KBM-7 (cell line): ENCODE results near the gene TMEM17.

Experiments used
- DNase-seq: peaks from one replicate; pipeline ENCODE4 v3.0.0-alpha.2; 2015
- in situ Hi-C: fragments of 300-500 bp; cut with MboI; formaldehyde crosslinking; loops from 2 replicates; pipeline ENCODE4 v1.14.3; 2020; ENCODE audit warnings: low sequenced_read_pairs, low pct_unique_long_range_greater_than_20kb, mixed read lengths

TMEM17 gene

DNA sequence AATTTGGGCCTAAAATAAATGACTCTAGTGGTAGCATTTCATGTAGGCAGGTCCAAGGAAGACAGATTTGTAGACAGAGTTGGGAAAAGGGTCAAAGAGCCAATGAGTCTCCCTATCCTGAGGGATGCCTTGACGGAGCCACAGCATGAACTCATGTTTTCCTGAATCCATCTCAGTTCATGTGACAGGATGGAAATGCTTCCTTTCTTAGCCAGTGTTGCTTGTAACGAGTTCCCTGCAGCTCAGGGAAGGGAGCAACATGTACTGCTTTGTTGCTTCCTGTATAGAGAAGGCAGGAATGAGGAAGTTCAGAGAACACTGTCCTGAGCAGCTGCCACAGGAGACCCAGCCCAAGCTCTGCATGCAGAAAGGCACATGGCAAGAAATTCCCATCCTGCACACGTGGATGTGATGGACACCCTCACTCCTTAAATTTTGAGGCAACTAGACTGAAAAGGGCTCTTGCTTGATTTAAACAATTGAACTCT, 27.9 kb downstream of the TMEM17 start:
- peak; percentile 85 for DNase-seq
- in situ Hi-C loops, result no loop called here

- in situ Hi-C loops, result no loop called here
- DNase-seq, result no peak
Observed at GRCh38 chr2:62477573-62477972, 28.4 kb downstream of the TMEM17 start.

DNA sequence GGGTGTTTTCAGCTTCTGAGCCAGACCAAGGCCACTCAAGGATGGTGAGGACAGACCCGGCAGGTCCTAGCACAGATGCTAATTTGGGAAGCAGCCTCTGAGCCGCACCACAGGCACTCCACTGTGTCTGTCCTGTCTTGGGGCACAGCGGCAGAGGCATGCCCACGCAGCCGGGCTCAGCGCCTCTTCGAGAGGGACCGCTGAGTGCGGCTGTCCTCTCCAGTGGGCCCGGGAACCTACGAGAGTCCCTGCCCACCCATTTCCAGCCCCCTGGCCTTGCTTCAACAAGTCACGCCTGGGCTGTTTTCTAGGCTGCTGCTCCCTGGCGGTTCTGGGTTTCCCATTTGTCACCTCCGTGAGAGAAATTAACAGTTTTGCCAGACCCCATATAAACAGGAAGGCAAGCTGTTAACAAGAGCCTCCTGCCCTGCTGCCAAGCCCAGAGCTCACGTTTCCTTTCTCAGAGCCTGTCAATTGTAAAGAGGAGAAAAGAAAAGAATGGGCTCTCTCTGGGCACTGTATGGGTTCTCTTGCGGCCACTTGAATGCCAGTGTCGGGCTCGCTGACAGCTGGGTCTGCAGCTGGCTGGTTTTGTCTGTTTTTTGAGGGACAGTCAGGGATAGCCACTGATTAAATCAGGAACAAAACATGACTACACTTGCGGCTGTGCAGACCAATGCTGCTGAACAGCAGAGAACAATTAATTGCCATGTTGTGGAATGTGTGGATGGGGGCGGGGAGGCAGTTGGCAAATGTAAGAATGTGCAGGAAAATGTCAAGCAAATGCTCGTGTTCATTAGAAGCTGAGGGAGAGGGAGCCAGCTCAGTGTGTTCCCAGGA, 30.6 kb downstream of the TMEM17 start:
- peak; percentile 55 for DNase-seq
- in situ Hi-C loops, result no loop called here

DNA sequence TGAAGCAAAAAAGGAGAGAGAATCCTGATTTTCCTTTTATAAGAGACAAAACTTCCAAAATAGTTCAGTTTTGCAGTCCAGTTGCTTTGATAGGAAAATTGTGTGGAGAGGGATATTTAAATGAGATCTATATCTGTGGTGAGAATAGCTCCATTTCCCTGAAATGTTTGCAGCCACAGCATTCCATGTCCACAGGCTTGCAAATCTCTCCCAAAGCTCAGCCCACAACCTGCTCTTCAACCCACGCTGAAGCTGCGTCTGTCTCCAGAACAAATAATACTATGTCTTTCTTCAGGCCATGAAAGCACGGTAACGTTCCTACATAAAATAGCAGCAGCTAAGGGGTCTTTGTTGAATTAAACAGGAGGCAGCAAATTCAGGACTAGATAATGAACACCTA, 31.8 kb downstream of the TMEM17 start:
- in situ Hi-C loops, result loop anchor here (25.0 kb wide), 1 partner anchor 288 kb away; no protein-coding TSS in a partner anchor

GRCh38 chr2:62473246-62473827, 32.7 kb downstream of the TMEM17 start:
- in situ Hi-C loops, result loop anchor here (25.0 kb wide), 1 partner anchor 289 kb away; no protein-coding TSS in a partner anchor
- DNase-seq, result no peak

More for the DNA sequence above, 31.8 kb downstream of the TMEM17 start:
- no peak for DNase-seq

DNA sequence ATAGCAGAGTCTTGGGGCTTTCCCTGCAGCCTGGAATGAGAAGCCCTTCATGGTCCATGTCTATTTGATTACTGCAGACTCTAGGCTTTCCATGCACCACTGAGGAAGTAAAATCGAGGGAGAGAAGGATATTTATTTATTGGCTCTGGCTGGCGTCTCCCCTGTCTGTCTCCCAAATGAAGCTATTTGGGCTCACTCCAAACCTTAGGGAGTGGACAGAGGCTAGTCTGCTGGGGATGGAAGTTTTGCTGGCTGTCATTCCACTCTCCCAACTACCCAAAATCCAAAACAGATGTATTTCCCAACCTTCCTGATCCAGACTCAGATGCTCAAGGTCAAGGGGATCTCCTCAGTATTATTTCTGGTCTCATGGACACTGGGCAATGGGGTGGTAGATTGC, 33.7 kb downstream of the TMEM17 start:
- no peak for DNase-seq
- in situ Hi-C loops, result loop anchor here (25.0 kb wide), 1 partner anchor 290 kb away; no protein-coding TSS in a partner anchor

- DNase-seq, result no peak
- in situ Hi-C loops, result loop anchor here (25.0 kb wide), 1 partner anchor 290 kb away; no protein-coding TSS in a partner anchor
Observed at GRCh38 chr2:62471816-62472215, 34.2 kb downstream of the TMEM17 start.

- in situ Hi-C loops, result loop anchor here (25.0 kb wide), 1 partner anchor 291 kb away; no protein-coding TSS in a partner anchor
- no peak for DNase-seq
Observed at GRCh38 chr2:62471404-62471803, 34.6 kb downstream of the TMEM17 start.

GRCh38 chr2:62469548-62469947, 36.4 kb downstream of the TMEM17 start:
- DNase-seq, result no peak
- in situ Hi-C loops, result loop anchor here (25.0 kb wide), 1 partner anchor 293 kb away; no protein-coding TSS in a partner anchor

DNA sequence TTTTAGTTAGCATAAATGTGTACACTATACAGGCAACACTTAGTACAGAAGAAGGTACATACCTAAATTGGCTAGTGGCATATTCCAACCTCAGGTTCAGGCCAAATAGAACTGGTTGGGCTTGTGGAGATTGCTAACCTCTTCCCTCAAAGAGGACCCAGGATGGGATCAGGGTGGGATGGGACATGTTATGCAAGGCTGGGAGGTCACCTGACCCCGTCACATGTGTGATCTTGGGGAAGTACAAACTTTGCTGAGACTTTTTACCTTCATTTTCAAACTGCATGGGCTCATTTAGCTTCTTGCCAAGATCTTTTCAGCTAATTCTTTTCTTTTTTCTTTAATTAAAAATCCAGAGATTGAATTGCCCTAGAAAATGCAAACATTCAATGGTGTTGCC, 36.9 kb downstream of the TMEM17 start:
- no peak for DNase-seq
- in situ Hi-C loops, result loop anchor here (25.0 kb wide), 1 partner anchor 293 kb away; no protein-coding TSS in a partner anchor

- no peak for DNase-seq
- in situ Hi-C loops, result loop anchor here (25.0 kb wide), 1 partner anchor 295 kb away; no protein-coding TSS in a partner anchor
Observed at GRCh38 chr2:62467475-62468321, 38.3 kb downstream of the TMEM17 start.

DNA sequence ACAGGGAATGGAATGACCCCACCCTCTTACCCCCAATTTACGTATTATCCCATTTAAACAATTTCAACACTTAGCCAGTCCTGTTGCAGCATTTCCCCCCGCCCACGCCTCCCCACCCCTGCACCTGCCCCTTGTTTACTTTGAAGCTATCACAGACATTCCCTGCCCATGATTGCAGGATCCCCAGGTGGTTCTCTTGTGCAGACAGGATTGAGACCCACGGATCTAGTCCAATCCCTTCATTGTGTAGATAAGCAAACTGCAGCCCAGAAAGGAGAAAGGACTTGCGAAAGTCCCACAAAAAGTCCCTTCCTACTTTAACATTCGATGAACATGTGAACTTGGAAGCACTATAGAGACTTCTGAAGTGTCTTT, 38.9 kb downstream of the TMEM17 start:
- in situ Hi-C loops, result loop anchor here (25.0 kb wide), 1 partner anchor 295 kb away; no protein-coding TSS in a partner anchor

GRCh38 chr2:62466503-62466854, 39.5 kb downstream of the TMEM17 start:
- in situ Hi-C loops, result loop anchor here (25.0 kb wide), 1 partner anchor 296 kb away; no protein-coding TSS in a partner anchor
- no peak for DNase-seq

More for the DNA sequence above, 38.9 kb downstream of the TMEM17 start:
- DNase-seq, result no peak

DNA sequence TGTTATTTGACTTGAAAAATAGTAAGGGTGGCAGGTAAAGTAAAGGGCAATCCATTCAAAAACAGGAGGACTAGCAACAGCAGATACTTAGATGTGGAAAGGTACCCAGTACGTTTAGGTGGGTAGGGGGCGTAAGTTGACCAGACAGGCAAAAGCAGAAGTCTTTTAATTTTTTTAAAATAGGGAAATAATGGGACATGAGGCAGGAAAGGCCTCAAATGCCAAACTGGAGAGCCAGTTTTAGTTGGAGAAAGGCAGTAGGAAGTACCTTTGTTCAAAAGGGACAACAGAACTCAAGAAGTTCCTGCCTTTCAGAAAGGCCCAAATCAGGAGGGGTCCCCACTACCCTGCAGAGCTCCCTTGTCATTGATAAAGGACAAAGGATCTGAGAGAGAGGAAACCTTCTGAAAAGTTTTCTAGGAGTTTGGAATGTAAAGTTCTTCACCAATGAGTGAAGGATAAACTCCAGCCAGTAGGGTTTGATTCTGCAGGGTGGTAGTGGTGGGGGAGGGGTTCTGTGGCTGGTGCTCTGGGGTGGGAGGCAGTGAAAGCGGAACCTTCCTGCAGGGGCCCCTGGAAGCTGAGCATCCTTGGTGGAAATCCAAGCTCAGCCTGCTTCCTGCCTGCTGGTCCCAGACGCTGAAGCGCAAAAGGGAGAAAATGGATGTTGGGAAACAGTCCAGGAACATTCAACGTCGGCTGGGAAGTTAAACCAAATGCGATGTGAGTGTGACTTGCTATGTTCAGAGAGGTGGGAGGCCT, 40.1 kb downstream of the TMEM17 start:
- DNase-seq, result peak; percentile 35
- in situ Hi-C loops, result loop anchor here (25.0 kb wide), 1 partner anchor 296 kb away; no protein-coding TSS in a partner anchor

DNA sequence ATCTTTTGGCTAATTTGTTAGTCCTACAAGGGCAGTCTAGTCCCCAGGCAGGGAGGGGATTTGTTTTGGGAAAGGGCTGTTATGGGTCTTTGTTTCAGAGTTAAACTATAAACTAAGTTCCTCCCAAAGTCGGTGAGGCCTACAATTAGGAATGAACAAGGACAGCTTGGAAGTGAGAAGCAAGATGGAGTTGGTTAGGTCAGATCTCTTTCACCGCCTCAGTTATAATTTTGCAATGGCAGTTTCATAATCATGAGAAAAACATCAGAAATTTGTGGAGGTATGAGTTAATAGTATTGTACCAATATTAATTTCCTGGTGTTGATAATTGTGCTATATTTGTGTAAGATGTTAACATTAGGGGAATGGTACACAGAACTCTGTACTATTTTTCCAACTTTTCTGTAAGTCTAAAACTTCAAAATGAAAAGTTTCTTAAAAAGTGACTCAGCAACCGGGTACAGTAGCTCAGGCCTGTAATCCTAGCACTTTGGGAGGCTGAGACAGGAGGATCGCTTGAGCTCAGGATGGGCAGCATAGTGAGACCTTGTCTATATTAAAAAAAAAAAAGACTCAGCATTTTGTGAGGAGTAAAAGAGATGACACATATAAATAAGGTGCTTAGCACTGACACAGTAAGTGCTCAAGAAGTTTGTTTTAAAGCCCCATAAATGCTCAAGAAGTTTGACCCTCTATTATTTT, 40.8 kb downstream of the TMEM17 start:
- DNase-seq, result no peak
- in situ Hi-C loops, result loop anchor here (25.0 kb wide), 1 partner anchor 297 kb away; no protein-coding TSS in a partner anchor

GRCh38 chr2:62464221-62465007, 41.6 kb downstream of the TMEM17 start:
- no peak for DNase-seq
- in situ Hi-C loops, result loop anchor here (25.0 kb wide), 1 partner anchor 298 kb away; no protein-coding TSS in a partner anchor

GRCh38 chr2:62462211-62462610, 43.8 kb downstream of the TMEM17 start:
- DNase-seq, result no peak
- in situ Hi-C loops, result loop anchor here (25.0 kb wide), 1 partner anchor 300 kb away; no protein-coding TSS in a partner anchor
